Measurements from ENCODE around the gene RAD54L2.

RAD54L2 gene, protein sequence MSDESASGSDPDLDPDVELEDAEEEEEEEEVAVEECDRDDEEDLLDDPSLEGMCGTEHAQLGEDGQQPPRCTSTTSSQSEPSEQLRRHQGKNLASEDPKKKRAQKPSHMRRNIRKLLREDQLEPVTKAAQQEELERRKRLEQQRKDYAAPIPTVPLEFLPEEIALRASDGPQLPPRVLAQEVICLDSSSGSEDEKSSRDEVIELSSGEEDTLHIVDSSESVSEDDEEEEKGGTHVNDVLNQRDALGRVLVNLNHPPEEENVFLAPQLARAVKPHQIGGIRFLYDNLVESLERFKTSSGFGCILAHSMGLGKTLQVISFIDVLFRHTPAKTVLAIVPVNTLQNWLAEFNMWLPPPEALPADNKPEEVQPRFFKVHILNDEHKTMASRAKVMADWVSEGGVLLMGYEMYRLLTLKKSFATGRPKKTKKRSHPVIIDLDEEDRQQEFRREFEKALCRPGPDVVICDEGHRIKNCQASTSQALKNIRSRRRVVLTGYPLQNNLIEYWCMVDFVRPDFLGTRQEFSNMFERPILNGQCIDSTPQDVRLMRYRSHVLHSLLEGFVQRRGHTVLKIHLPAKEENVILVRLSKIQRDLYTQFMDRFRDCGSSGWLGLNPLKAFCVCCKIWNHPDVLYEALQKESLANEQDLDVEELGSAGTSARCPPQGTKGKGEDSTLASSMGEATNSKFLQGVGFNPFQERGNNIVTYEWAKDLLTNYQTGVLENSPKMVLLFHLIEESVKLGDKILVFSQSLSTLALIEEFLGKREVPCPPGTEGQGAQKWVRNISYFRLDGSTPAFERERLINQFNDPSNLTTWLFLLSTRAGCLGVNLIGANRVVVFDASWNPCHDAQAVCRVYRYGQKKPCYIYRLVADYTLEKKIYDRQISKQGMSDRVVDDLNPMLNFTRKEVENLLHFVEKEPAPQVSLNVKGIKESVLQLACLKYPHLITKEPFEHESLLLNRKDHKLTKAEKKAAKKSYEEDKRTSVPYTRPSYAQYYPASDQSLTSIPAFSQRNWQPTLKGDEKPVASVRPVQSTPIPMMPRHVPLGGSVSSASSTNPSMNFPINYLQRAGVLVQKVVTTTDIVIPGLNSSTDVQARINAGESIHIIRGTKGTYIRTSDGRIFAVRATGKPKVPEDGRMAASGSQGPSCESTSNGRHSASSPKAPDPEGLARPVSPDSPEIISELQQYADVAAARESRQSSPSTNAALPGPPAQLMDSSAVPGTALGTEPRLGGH (N-terminal part only)

DNA sequence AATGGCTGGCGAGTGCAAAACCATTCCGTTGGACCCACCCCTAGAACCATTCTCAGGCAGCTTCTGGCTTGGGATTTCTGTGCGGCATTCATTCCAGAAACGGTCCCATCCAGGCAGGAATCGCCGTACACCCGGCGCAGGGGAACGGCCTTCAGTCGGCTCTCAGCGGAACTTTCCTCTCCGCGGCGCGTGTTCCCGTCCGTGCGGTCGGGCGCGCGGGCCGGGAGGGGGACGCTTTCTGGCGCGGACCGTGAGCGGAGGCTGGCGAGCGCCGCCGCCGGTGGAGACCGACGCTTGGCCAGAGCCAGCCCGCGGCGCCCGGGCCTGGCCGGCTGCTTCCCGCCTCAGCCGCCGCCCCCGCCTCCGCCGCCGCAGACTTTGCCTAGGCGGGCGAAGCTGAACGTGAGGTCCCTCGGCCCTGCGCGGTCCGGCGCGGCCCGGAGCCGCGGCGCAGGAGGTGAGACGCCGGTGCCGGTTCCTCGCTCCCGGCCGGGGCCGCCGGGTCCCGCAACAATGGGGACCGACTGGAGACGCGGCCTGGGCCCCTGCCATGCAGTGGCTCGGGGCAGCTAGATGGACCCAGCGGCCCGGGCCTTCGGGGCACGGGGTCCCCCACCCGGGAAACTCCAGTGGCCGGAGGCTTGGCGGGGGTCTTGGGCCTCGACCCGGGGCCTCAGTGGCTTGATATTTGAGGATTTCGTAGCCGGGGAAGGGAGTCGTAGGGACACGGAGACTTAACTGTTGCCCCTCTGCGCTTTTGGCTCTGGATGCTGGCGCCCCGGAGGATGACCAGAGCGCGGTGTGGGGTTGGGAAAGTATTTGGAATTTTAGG, at the start of gene RAD54L2:
RAD54L2 (plus strand) TSS at position 261 of the 832 bp plus-strand sequence. CDS start 51,702 bp downstream, outside the sequence.
- Histone ChIP-seq H3F3A (ENCODE audit: insufficient read depth) (no peaks in the 10 kb centered on the region; the same call in 1 of the 2 replicates), H3K27ac (ENCODE audit: low read depth, low read length) (peak within 1 kb of the TSS; percentile 30), H2AFZ (ENCODE audit: low read depth, low read length, severe bottlenecking) (peak within 1 kb of the TSS; percentile 100), H3K9ac (ENCODE audit: low read length) (peak within 1 kb of the TSS; percentile 98), H3K9me2 (replicated peaks; ENCODE audit: insufficient read depth, low read length) (no peaks in the 10 kb centered on the region), H3K79me2 (ENCODE audit: insufficient read depth, low read length) (peaks cover 40% of the 10 kb centered on the region), H3K4me2 (ENCODE audit: low read depth, low read length, poor library complexity, severe bottlenecking) (peak within 1 kb of the TSS; percentile 86), H3K36me3 (ENCODE audit: low read length) (no peaks in the 10 kb centered on the region), H3K9me3 (ENCODE audit: insufficient read depth, low read length) (no peaks in the 10 kb centered on the region), H4K20me1 (ENCODE audit: low read depth, low read length) (no peaks in the 10 kb centered on the region), H3K27me3 (ENCODE audit: low read length) (no peaks in the 10 kb centered on the region), H3K4me3 (ENCODE audit: insufficient read depth, low read length, poor library complexity, severe bottlenecking) (peak within 1 kb of the TSS; percentile 86)
- no peak for TF ChIP-seq EZH2phosphoT487 (conservative IDR thresholded peaks at IDR 0.05; ENCODE audit: low read length)
- TF ChIP-seq CTCF (IDR thresholded peaks at IDR 0.05; ENCODE audit: insufficient read depth, low read length, poor library complexity, severe bottlenecking): peak; percentile 11

GRCh38 chr3:51498876-51499738, 39.4 kb upstream of the RAD54L2 start:
- Histone ChIP-seq H3K9ac (ENCODE audit: low read length) (peak overlapping the region; percentile 78), H3K36me3 (ENCODE audit: low read length) (0 out of 2 replicates have a peak, but pooled peaks cover 3% of the 10 kb centered on the region), H3K9me3 (ENCODE audit: insufficient read depth, low read length) (no peaks in the 10 kb centered on the region), H3K79me2 (ENCODE audit: insufficient read depth, low read length) (peaks cover 51% of the 10 kb centered on the region), H3K4me3 (ENCODE audit: insufficient read depth, low read length, poor library complexity, severe bottlenecking) (peak overlapping the region; percentile 71), H3K27ac (ENCODE audit: low read depth, low read length) (peak overlapping the region; percentile 75), H3K4me2 (ENCODE audit: low read depth, low read length, poor library complexity, severe bottlenecking) (peak overlapping the region; percentile 92), H3K27me3 (ENCODE audit: low read length) (no peaks in the 10 kb centered on the region), H2AFZ (ENCODE audit: low read depth, low read length, severe bottlenecking) (peak overlapping the region; percentile 69), H4K20me1 (ENCODE audit: low read depth, low read length) (peaks cover 6% of the 10 kb centered on the region; the same call in 1 of the 2 replicates), H3K9me2 (replicated peaks; ENCODE audit: insufficient read depth, low read length) (no peaks in the 10 kb centered on the region), H3F3A (ENCODE audit: insufficient read depth) (peaks cover 7% of the 10 kb centered on the region; the same call in 1 of the 2 replicates)
- TF ChIP-seq CTCF (IDR thresholded peaks at IDR 0.05; ENCODE audit: insufficient read depth, low read length, poor library complexity, severe bottlenecking): no peak
- TF ChIP-seq EZH2phosphoT487 (conservative IDR thresholded peaks at IDR 0.05; ENCODE audit: low read length): no peak

Data from SU-DHL-6 (cell line).